ENCODE data around the gene ZNF829. TPM values are rescaled to one million over a fixed set of nuclear protein-coding genes. Genes with fewer than 3 reads are reported as not detected.

The ZNF829 gene
- total RNA-seq, 4 donors from 2014 or later = 3.3 to 6.5 (median 4.1) TPM

- 98 to 100% methylated on average over 2 of the region's 2 CpGs for WGBS, 2 donors
- H3K27ac ChIP-seq = no peak overlapping the region
- H3K4me1 ChIP-seq = no peaks in the 10 kb centered on the region
- peaks cover 6 to 100% (median 68%) of the 10 kb centered on the region in 4 donors for H3K9me3 ChIP-seq
- TF ChIP-seq POLR2A (IDR thresholded peaks at IDR 0.05) (no peak), CTCF (IDR thresholded peaks at IDR 0.05) (no peak), EP300 (IDR thresholded peaks at IDR 0.05) (no peak)
- no peaks in the 10 kb centered on the region for H3K27me3 ChIP-seq
- peaks cover 3 to 100% (median 37%) of the 10 kb centered on the region in 3 donors for H3K36me3 ChIP-seq
- no peak for DNase-seq (ENCODE audit: low spot score in 2 of 2)
- no peak overlapping the region for H3K4me3 ChIP-seq
These were observed 21.2 kb downstream of the ZNF829 start for GRCh38 chr19:36894849-36895383.

- TF ChIP-seq EP300 (IDR thresholded peaks at IDR 0.05) (no peak), CTCF (IDR thresholded peaks at IDR 0.05) (no peak), POLR2A (IDR thresholded peaks at IDR 0.05) (no peak)
- Histone ChIP-seq H3K4me1 (no peaks in the 10 kb centered on the region), H3K27ac (no peak overlapping the region), H3K36me3 (peaks cover 3 to 97% (median 26%) of the 10 kb centered on the region in 3 donors), H3K9me3 (peaks cover 6 to 100% (median 71%) of the 10 kb centered on the region in 4 donors), H3K4me3 (no peak overlapping the region), H3K27me3 (no peaks in the 10 kb centered on the region)
- 95 to 98% methylated on average over 3 of the region's 3 CpGs for WGBS, 2 donors
- no peak for DNase-seq (ENCODE audit: low spot score in 2 of 2)
These were observed 24.2 kb downstream of the ZNF829 start for GRCh38 chr19:36891768-36892357.

GRCh38 chr19:36876993-36877938 is 38.8 kb downstream of the ZNF829 start:
- Histone ChIP-seq H3K4me1 (no peaks in the 10 kb centered on the region), H3K4me3 (no peak overlapping the region), H3K9me3 (peaks cover 34 to 100% (median 70%) of the 10 kb centered on the region in 4 donors), H3K27ac (no peak overlapping the region), H3K27me3 (no peaks in the 10 kb centered on the region), H3K36me3 (peaks cover 6 to 92% (median 26%) of the 10 kb centered on the region in 3 donors)
- WGBS, 2 donors = 96 to 99% methylated on average over 10 of the region's 10 CpGs
- no peak for DNase-seq (ENCODE audit: low spot score in 2 of 2)
- TF ChIP-seq EP300 (IDR thresholded peaks at IDR 0.05) (no peak), CTCF (IDR thresholded peaks at IDR 0.05) (no peak), POLR2A (IDR thresholded peaks at IDR 0.05) (no peak)

- H3K4me1 ChIP-seq = peaks cover 0 to 26% (median 10%) of the 10 kb centered on the region in 4 donors
- 93 to 100% methylated on average over 3 of the region's 3 CpGs for WGBS, 2 donors
- H3K4me3 ChIP-seq = peak overlapping the region in 1 of 4 donors; percentile 66
- H3K27me3 ChIP-seq = no peaks in the 10 kb centered on the region
- no peak for TF ChIP-seq CTCF (IDR thresholded peaks at IDR 0.05)
- H3K9me3 ChIP-seq = peaks cover 0 to 38% (median 10%) of the 10 kb centered on the region in 4 donors
- peaks cover 0 to 60% (median 12%) of the 10 kb centered on the region in 3 donors for H3K36me3 ChIP-seq
- DNase-seq (ENCODE audit: low spot score in 2 of 2) = no peak
- H3K27ac ChIP-seq = no peak overlapping the region
These were observed 64.2 kb downstream of the ZNF829 start for GRCh38 chr19:36851898-36852297.

Measured in tibial nerve (tissue), 4 donors.